GM03348 (cell line): Measurements from ENCODE around the gene MLPH.

Source experiments
- DNase-seq: peaks from one replicate; pipeline ENCODE4 v3.0.0; 2012; ENCODE audit warnings: low spot score

Gene MLPH

DNA sequence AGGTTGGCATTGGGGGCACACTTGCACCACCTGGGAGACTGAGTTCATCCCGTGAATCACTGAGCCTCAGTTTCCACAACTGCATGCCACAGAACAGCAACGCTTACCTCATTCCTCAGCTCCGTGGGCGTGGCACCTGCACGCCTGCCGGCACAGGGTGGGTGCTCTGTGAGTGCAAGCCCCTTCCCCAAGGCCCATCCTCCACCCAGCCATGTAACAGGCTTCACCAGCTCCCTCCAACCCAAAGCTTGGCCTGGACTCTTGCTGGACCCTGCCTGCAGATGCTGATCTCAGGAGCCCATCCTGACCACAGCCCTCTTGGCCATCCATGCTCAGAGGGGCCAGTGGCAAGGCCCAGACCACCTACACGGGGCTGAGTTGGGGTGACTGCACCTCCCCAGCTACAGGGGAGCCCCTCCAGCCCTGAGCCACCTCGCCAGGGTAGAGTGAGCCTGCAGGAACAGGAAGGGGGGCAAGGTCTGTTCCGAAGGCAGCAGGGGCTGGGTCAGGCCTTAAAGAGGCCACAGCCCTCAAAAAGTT, 81.1 kb downstream of the MLPH start:
- no peak for DNase-seq

DNA sequence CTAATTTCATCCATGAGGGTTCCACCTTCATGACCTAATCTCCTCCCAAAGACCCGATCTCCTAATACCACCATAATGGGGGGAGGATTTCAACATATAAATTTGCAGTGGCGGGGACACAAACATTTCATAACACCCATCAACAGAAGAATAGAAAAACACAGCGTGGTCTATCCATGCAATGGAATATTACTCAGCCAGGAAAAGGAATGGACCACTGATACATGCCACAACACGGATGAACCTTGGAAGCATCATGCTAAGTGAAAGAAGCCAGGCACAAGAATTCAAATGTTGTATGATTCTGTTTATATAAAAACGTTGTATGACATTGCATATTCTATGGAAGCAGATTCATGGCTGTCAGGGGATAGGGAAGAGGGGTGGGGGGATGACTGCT, 82.0 kb downstream of the MLPH start:
- DNase-seq: no peak

DNA sequence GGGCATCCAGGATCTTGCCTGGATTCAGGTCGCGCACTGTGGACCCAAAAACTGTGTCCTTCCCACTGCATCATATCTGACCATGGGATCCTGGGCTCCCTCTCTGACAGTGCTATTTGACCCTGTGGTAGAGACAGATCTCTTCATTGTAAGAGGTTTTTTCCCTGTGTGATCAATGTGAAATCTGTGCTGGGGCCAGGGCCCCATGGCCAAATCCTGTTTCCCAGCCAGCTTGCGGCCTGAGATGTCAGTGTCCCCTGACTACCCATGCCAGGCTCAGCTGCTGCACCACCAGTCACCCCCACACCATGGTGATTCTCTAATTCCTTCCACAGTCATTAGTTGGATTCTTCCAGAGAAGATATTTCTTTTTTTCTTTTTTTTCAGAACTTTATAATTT, 82.8 kb downstream of the MLPH start:
- DNase-seq: no peak

DNA sequence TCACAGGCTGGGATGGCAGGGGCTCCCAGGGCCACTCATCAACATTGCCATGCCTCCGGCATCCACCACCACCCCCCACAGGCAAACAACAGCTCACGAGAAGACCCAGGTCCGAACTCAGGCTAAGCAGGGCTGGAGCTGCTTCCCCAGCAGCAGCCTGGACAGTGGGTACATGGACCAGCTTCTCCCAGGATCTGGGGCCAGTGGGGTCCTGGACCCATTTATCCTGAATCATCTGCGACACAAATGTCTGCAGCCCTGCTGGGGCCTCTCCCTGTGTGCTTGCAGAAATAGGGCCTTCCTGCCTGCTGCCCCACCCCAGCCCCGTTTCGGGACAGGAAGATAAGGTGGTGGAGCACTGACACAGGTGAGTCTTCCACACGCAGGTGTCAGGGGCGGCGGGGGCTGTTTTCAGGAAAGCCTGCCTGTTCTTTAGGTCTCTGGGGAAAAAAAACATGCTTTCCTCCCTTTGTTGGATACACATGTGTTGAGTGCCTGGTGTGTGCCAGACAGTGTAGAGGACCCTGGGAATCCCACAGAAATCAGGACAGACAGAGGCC, 83.8 kb downstream of the MLPH start:
- DNase-seq: no peak

DNA sequence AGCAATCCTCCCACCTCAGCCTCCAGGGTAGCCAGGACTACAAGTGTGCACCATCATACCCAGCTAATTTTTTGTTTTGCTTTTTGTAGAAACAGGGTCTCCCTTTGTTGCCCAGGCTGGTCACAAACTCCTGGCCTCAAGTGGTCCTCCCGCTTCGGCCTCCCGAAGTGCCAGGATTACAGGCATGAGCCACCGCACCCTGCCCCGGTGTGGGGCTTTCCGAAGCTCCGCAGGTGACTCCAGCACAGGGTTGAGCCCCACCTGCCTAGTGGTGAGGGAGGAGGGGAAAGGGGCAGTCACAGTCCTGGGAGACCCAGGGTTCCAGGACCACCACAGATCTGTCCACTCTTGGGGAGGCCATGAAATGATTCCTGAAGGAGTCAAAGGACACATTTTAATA, 84.5 kb downstream of the MLPH start:
- DNase-seq: no peak

DNA sequence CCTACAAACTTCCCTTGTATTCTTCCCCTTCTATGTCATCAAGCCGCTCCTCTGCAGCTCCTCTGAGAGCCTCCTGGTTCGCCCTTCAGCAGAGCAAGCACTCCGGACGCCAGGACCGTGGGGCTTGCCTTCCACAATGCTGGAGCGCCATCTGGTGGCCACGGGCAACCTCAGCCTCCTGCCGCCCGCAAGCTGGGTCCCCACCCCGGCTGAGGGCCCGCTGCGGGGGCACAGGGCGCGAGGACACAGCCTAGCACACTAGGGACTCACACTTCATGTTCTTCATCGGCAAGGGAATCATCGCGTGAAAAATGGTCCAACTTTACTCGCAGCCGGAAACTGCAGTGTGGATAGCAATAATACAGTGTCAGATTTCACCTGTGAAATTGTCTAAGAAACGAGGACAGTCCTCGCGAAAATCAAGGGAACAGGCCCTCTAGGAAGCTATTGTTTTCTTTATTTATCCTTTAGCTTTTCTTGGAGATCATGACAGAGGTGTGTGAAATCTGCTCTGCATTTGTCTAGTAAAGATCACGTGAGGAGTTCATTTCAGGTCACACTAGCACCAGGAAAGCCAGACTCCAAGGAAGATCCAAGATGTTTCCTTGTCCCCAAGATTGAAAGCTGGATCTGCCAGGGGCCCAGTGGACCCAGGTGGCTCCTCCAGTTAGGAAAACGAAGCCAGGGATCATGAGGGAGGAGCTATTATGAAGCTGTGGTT, 85.1 kb downstream of the MLPH start:
- peak; percentile 98 for DNase-seq

DNA sequence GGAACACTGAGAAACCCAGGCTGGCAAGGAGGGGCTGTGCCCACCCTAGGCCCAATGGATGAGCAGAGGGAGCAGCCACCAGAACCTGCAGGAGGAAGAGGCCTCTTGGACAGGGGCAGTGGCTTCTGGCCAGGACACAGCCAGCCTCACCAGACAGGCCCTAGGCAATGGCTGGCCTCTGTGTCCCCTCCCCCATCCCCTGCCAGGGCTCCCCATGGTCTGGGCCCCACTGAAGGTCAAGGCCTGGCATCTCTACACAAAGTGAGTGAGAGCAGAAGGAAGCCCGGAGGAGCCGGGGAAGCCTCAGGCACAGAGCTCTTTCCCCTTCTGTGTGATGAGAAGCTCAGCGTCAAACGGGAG, 85.7 kb downstream of the MLPH start:
- DNase-seq: no peak

DNA sequence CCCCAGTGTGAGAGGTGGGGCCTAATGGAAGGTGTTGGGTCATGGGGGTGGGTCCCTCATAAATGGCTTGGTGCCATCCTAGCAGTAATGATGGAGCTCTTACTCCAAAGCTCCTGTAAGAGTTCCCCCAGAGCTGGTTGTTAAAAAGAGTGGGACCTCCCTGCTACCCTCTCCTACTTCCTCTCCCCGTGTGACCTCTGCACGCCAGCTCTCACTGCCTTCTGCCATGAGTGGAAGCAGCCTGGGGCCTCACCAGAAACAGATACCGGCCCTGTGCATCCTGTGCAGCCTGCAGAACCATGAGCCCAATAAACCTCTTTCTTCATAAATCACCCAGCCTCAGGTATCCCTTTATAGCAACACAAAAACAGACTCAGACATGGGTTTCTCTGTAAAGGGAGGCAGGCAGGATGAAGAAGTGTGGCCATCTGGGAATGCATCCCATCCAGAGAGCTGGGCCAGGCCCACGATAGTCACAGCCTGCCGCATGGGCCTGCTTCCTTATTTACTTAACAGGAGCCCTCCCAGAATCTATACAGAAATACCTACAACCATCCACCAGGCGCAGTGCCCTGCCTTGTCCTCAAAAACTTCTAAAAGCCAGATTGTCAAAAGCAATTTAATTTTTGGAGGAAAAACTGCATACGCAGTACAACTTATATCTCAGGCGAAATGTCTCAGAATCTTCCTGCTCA, 86.8 kb downstream of the MLPH start:
- DNase-seq: no peak

DNA sequence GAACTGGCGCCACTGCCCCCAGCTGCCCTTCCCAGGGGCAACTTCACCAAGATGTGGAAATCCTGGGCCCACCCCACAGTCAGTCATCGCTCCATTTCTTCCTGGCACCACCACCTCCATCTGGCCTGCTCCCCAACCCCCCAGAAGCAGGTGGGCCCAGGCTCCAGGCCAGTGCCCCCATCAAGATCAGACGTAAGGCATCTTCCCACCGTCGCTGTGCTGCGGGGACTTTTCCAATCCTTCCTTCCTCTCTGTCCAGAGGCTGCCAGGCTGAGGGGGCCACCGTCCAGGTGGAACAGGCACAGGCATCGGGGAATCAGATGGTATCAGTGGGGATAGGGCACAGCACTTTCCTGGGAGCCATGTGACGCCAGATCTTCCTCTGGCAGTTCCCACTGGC, 87.4 kb downstream of the MLPH start:
- DNase-seq: no peak

DNA sequence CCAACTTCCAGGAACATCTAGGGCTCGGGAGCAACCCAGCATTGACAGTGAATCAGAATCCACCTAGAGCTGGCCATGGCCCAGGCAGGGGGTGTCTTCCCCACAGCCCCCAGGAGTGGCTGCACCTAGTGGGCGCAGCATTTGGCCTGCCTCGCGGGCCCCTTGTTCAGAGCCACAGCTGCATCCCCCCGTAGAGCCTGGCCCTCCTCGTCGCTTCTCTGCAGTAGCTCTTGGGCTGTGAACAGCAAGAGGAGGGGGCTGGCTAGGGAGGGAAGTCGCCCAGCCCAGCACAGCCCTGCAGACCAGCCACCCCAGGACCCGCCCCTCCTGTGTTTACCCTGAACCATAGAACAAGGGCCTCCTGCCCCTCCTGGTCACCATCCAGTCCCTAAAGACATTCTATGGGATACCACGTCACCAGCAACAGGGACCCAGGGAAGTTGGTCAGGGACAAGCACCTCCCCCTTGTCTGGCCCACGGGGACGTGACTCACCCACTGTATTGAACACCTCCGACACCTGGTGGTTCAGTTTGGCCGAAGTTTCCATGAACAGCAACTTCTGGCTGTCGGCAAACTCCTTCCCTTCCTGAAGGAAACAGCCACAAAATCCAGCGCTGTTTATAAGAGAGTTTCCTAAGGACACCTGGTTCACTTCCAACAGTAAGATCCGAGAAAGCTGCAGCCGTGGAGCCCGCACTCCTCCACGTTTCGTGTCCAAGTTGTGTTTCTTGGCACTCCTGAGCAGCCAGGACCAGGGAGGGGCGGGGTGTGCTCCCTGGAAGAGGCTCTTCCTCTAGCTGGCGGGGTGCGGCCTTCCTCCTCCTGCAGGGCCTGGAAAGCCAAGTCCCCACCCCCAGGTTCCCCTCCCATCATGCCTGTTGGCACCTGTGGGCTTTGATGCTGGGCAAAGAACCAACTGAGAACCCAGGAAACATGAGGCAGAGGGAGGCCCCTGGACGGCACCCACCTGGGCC, 88.1 kb downstream of the MLPH start:
- DNase-seq: no peak

DNA sequence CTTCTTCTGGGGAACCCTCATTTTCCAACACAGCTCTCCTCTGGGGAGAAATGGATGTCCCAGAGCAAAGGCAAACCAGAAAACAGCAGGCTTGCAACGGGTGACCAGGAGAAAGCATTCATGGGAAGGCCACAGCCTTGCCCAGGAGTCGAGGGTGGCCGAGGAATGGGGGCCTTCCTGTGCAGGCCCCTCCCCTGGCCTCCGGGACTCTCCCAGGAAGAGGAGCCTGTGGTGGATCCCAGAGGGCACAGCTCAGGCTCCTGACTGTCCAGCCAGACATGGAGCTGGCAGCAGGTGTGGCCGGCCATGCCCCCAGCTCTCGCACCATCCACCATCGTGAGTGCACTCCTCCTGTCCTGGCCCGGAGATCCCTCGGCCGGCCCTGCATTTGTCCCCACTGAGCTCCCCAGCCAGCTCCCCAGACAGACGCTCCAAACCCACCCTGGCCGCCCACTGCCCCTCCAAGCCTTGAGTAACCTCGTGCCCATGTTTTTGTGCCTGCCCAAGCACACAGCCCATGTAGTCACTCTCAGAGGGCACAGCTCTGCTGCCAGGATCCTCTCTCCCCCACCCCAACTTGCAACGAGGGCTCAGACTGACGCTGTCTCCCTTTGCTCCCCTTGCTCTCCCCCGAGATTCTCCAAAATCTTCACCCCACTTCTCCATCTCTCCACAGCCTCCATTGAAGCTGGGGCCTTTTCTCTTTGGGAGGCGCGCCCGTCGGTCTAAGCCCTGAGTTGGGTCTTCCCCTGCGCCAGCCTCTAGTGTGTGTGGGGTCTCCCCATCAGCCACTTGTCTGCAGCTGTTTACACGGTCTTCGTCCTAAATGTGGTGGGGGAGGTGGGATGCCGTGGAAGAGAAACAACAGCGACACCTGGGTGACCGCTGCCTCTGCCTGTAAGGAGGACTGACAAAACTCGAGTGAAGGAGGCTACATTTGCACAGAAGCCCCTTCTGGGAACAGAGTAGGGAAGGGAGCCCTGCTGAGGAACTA, 89.1 kb downstream of the MLPH start:
- DNase-seq: no peak

DNA sequence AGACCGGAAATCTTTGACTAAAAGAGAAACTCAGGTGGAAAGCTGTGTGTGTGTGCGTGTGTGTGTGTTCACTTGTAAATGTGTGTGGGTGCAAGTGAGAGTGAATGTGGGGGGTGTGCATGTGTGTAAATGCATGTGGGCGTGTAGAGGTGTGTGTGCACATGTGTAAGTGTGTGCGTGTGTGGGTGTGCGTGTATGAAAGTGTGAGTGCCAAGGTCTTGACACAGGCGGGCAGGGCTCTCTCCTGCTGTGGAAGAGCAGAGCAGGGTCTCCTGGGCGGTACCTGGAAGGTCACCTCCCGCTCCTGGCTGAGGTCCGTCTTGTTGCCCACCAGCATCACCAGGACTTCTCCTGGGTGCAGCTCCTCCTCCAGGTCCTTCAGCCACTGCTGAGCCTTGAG, 89.9 kb downstream of the MLPH start:
- no peak for DNase-seq

DNA sequence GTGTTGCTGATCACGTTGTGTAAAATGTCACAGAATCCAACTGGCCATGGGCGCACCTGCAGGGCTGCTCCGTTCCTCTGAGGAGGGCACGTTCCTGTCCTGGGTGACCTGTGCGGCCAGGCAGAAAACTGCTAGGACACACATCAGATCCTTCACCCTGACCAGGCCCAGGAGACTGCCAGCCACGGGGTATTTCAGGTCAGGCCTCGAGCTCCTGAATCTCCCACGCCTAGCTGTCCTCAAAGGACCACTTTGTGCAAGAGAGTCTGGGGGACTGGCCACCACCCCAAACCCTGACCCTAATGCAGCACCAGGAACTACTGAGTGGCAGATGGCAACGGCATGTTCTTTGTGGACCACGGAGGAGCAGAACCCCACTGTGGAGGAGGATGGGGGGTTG, 90.4 kb downstream of the MLPH start:
- DNase-seq: no peak

DNA sequence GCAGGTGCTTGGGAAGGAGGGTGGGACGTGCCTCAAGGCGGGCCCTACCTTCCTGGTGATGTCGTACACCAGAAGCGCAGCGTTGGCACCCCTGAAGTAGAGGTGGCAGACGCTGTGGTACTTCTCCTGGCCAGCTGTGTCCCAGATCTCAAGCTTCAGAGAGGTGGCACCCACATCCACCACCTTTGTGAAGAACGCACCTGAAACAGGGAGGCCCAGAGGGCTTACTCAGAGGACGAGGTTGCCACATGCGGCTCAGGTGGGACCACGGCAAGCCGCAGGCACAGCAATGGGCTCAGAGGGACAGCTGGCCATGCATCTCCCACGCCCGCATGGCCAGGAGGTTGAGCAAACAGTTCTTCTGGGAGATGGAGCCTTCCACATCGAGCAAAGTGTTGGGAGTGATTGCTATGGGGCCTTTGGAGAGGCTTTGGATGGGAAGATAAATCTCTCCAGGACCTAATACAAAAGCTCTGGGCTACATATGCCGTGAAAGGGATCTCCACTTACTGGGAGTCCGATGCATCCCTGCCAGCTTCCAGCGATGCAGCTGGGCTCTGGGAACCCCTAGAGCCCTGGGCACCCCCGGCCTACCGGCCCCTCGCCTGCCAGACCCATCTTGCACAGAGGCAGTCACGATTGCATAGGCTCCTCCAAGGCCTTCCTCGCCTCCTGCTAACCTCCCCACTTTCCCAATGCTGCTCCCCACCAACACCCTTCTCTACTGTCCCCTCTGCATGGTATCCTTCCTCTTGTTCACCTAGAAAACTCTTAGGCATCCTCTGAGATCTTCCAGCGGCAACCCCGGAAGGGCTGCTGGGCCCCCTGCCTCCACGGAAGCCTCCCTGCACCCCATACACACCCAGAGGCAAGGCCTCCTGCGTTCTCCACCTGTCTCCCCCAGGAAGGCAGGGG, 91.2 kb downstream of the MLPH start:
- no peak for DNase-seq

DNA sequence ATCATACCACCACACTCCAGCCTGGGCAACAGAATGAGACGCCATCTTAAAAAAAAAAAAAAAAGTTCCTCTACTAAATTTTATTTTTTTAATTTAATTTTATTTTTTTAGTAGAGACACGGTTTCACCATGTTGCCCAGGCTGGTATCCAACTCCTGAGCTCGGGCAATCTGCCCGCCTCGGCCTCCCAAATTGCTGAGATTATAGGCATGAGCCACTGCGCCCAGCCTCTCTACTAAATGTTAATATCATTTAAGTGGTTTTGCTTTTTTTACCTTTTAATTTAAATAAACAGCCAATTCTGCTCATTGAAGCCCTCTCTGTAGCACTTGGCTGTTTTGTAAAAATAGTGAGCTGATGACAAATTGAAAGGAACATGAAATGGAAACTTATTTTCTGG, 94.3 kb downstream of the MLPH start:
- no peak for DNase-seq

DNA sequence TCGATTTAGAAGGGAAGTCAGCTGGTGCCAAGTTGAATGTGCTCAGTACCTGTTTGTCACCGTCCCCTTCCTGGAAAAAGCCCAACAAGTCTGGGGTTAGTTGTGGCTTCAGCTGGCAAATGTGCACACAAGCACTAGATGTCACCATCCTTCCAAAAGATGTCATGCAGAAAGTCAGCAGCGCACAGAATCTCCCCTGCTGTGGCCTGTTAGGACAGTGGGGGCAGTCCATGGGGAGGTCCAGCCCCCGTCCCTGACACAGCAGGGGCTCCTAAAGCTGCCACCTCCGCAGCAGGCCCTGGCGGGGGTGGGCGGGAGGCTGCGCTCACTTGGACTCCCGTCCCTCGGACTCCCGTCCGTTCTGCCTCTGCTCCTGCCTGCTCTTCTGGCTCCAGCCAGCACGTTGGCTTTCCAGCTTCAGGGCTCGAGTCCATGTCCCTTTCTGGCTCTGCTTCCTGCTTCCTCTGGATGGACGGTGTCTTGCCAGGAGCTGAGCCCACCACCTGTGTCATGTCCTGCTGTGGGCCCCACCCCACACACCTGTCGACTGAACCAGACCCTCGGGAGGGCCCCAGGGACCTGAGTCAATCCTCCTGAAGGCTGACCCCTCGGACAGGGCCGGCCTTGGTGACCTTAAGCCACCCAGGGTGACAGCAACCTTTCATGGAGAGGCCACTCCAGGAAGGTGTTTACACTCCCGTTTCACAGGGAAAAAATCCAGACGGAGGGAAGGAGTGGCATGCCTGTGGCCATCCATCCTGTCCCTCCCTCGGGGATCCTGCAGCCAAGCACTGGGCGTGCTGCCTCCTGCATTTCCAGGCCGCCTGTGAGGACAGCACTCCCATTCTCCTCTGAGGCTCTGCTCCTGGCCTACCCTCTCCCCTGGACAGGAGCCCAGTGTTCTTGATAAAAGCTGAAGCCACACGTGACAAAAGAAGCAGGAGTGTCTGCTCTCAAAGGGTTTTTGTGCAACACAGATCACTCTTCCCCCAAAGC, 95.0 kb downstream of the MLPH start:
- peak; percentile 81 for DNase-seq

DNA sequence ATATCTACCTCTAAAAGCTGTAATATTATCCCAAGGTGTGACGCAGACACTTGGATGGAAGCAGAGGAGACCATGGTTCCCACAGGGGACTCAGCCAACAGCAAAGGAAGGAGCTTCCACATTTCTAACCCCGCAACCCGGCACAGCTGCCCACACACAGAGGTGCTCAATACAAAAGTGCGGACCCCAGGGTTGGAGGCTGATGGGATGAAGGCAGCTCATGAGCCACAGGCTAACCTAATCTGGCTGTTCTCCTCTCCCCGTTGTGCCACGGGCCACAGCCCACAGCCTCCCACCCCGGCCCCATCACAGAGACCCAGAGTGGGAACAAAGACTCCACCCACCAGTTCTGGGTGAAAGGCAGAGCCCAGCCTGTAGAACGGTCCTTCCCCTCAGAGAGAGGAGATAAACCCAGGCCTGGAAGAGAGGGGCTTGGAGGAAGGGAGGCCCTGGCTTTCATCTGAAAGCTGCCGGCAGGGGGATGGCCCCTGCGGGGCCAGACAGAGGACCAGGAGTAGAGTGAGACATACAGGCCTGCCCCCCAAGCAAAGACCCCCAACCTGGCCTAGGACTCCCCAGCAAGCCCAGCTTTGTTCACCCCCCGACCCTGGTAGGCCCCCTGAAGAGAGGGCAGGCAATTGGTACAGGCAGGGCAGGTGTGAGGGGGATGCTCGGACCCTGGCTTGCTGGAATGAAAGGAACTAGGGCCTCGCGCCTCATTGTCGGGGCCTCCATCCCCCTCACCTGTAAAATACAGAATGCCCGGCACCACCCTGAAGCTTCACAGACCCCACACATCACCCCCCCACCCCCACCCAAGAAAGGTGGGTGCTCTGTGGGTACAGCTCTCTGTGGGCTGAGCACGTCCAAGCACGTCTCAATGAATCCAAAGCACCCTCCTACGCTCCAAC, 96.6 kb downstream of the MLPH start:
- DNase-seq: no peak
